MM.1S (cell line): ENCODE measurements around the gene QTRT2.
A peak's percentile ranks its signal among the peaks of the same experiment; 100 is the strongest.

Experiments used
- DNase-seq: peaks from one replicate; pipeline ENCODE4 v3.0.0-alpha.2; 2015
- H2AFZ ChIP-seq: fragments of 300-600 bp; sonication (generic); 2 replicates; pipeline ENCODE4 v1.6.0; 2016; ENCODE audit warnings: antibody characterized with exemption, low read length
- H3F3A ChIP-seq: fragments of 300-600 bp; sonication (generic); 2 replicates; pipeline ENCODE4 v1.6.1; 2016; ENCODE audit warnings: mild to moderate bottlenecking, antibody characterized with exemption, low read length, moderate library complexity, mixed read lengths; ENCODE audit not compliant: insufficient read depth
- H3K27ac ChIP-seq: fragments of 300-600 bp; sonication (generic); 2 replicates; pipeline ENCODE4 v1.5.1; 2016; ENCODE audit warnings: mild to moderate bottlenecking, low read length
- H3K27me3 ChIP-seq: fragments of 300-600 bp; sonication (generic); replicated peaks from 2 replicates; pipeline ENCODE4 v1.6.0; 2016; ENCODE audit warnings: low read length; ENCODE audit not compliant: insufficient read depth
- H3K36me3 ChIP-seq: fragments of 300-600 bp; sonication (generic); replicated peaks from 2 replicates; pipeline ENCODE4 v1.6.1; 2016; ENCODE audit warnings: mild to moderate bottlenecking, low read length, mixed read lengths; ENCODE audit not compliant: insufficient read depth
- H3K4me1 ChIP-seq: fragments of 300-600 bp; sonication (generic); 2 replicates; pipeline ENCODE4 v1.6.1; 2016; ENCODE audit warnings: low read length, mixed read lengths
- H3K4me2 ChIP-seq: fragments of 300-600 bp; sonication (generic); 2 replicates; pipeline ENCODE4 v1.6.0; 2016; ENCODE audit warnings: low read depth, low read length
- H3K4me3 ChIP-seq: fragments of 300-600 bp; sonication (generic); 2 replicates; pipeline ENCODE4 v1.5.1; 2016; ENCODE audit warnings: low read length, mixed read lengths
- H3K79me2 ChIP-seq: fragments of 300-600 bp; sonication (generic); 2 replicates; pipeline ENCODE4 v1.6.1; 2016; ENCODE audit warnings: mixed run types, low read length, mixed read lengths
- H3K9ac ChIP-seq: fragments of 300-600 bp; sonication (generic); 2 replicates; pipeline ENCODE4 v1.6.1; 2016; ENCODE audit warnings: low read length, mixed read lengths
- H3K9me2 ChIP-seq: fragments of 300-600 bp; sonication (generic); replicated peaks from 2 replicates; pipeline ENCODE4 v1.6.1; 2016; ENCODE audit warnings: mild to moderate bottlenecking, low read length, mixed read lengths; ENCODE audit not compliant: insufficient read depth
- H3K9me3 ChIP-seq: fragments of 300-600 bp; sonication (generic); replicated peaks from 2 replicates; pipeline ENCODE4 v1.6.1; 2016; ENCODE audit warnings: mild to moderate bottlenecking, low read length, mixed read lengths; ENCODE audit not compliant: insufficient read depth
- H4K20me1 ChIP-seq: fragments of 300-600 bp; sonication (generic); 2 replicates; pipeline ENCODE4 v1.6.1; 2016; ENCODE audit warnings: mild to moderate bottlenecking, low read length, moderate library complexity, mixed read lengths; ENCODE audit not compliant: insufficient read depth
- EZH2 ChIP-seq: fragments of 300-600 bp; sonication (generic); optimal IDR thresholded peaks from 2 replicates; pipeline ENCODE3; 2017; ENCODE audit warnings: low read depth, mild to moderate bottlenecking, antibody characterized with exemption, low read length, mixed read lengths
- EZH2phosphoT487 ChIP-seq: fragments of 300-600 bp; sonication (generic); IDR thresholded peaks from 2 replicates; pipeline ENCODE4 v1.6.1; 2018; ENCODE audit warnings: antibody characterized with exemption, low read length
- TF ChIP-seq, protein P1 (sequence below): fragments of 300-600 bp; sonication (generic); IDR thresholded peaks from 2 replicates; pipeline ENCODE4 v1.5.1; 2016; ENCODE audit warnings: antibody characterized with exemption, low read length, mixed read lengths

Gene QTRT2

DNA sequence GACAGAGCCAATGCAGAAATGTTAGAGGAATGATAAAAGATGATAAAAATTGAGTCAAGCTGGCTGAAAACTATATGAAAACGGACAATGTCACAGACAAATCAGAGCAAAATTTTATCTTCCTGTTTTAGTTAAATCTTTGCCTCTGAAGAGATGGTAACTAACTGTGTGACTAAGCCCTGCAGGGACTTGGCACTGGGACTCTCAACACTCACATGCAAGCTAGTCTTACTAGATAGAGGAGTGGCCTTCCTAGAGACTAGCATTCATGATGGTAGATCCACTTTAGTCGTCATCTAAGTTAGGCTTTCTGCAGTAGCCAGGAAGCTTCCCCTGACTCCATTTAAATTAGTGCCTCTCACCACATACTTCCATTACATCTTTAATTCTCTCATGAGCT is 4.3 kb upstream of the QTRT2 start:
- Histone ChIP-seq H3F3A (no peaks in the 10 kb centered on the region), H3K79me2 (peaks cover 6% of the 10 kb centered on the region), H3K27ac (no peak overlapping the region), H3K9ac (no peak overlapping the region), H3K4me2 (no peak overlapping the region), H3K9me2 (no peaks in the 10 kb centered on the region), H3K36me3 (no peaks in the 10 kb centered on the region), H3K9me3 (no peaks in the 10 kb centered on the region), H4K20me1 (no peaks in the 10 kb centered on the region), H3K27me3 (no peaks in the 10 kb centered on the region), H2AFZ (no peak overlapping the region), H3K4me1 (peaks cover 5% of the 10 kb centered on the region; the same call in 1 of the 2 replicates), H3K4me3 (no peak overlapping the region)
- DNase-seq: no peak
- TF ChIP-seq, protein P1, sequence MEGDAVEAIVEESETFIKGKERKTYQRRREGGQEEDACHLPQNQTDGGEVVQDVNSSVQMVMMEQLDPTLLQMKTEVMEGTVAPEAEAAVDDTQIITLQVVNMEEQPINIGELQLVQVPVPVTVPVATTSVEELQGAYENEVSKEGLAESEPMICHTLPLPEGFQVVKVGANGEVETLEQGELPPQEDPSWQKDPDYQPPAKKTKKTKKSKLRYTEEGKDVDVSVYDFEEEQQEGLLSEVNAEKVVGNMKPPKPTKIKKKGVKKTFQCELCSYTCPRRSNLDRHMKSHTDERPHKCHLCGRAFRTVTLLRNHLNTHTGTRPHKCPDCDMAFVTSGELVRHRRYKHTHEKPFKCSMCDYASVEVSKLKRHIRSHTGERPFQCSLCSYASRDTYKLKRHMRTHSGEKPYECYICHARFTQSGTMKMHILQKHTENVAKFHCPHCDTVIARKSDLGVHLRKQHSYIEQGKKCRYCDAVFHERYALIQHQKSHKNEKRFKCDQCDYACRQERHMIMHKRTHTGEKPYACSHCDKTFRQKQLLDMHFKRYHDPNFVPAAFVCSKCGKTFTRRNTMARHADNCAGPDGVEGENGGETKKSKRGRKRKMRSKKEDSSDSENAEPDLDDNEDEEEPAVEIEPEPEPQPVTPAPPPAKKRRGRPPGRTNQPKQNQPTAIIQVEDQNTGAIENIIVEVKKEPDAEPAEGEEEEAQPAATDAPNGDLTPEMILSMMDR: no peak
- TF ChIP-seq EZH2phosphoT487 (no peak), EZH2 (no peak)

DNA sequence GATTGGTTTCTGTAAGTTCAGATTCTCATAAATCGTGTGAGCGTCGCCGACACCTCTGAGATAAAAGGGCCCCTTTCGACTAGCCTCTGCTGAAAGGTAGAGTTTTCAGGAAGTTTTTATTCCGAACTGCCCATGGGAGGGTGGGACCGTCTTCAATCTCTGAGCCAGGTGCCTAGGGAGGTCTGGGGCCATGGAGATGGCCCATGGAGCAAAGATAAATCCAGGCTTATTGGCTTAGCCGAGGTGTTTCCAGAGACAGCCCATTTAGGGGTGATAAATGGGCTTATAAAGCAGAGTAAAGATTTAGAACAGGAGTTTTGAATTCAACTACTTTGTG is 442 bp downstream of the QTRT2 start:
- H3K36me3 ChIP-seq: no peaks in the 10 kb centered on the region
- peak overlapping the region; percentile 62 for H3K27ac ChIP-seq
- H2AFZ ChIP-seq: peak overlapping the region; percentile 75
- no peaks in the 10 kb centered on the region for H3K27me3 ChIP-seq
- H3K9me2 ChIP-seq: no peaks in the 10 kb centered on the region
- H3K9ac ChIP-seq: peak overlapping the region; percentile 79
- H3K4me1 ChIP-seq: peaks cover 12% of the 10 kb centered on the region
- H3K9me3 ChIP-seq: no peaks in the 10 kb centered on the region
- no peaks in the 10 kb centered on the region for H3F3A ChIP-seq
- H3K4me3 ChIP-seq: peak overlapping the region; percentile 86
- peaks cover 53% of the 10 kb centered on the region for H3K79me2 ChIP-seq
- H3K4me2 ChIP-seq: peak overlapping the region; percentile 58
- no peak for DNase-seq
- TF ChIP-seq EZH2: no peak
- no peaks in the 10 kb centered on the region for H4K20me1 ChIP-seq

DNA sequence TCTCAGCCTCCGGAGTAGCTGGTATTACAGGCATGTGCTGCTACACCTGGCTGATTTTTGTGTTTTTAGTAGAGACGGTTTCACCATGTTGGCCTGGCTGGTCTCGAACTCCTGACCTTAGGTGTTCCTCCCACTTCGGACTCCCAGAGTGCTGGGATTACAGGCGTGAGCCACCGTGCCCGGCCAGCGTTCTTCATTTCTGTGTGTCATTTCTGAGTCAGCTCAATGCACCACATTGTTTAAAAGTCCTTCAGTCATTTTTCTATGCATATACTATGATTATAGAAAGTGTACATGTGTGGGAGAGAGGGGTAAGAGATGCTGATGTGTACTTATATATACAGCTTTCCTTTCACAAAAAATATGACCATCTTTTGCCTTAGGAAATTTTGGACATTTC is 2.1 kb downstream of the QTRT2 start:
- no peak for DNase-seq
- Histone ChIP-seq H3K9ac (no peak overlapping the region), H3K79me2 (peaks cover 65% of the 10 kb centered on the region), H3K4me2 (no peak overlapping the region), H3K9me3 (no peaks in the 10 kb centered on the region), H3K36me3 (no peaks in the 10 kb centered on the region), H3K9me2 (no peaks in the 10 kb centered on the region), H3K4me3 (no peak overlapping the region), H3K27ac (no peak overlapping the region), H3K27me3 (no peaks in the 10 kb centered on the region), H3K4me1 (peaks cover 12% of the 10 kb centered on the region), H3F3A (no peaks in the 10 kb centered on the region), H2AFZ (no peak overlapping the region), H4K20me1 (no peaks in the 10 kb centered on the region)
- TF ChIP-seq, protein P1: no peak
- no peak for TF ChIP-seq EZH2phosphoT487
- no peak for TF ChIP-seq EZH2

DNA sequence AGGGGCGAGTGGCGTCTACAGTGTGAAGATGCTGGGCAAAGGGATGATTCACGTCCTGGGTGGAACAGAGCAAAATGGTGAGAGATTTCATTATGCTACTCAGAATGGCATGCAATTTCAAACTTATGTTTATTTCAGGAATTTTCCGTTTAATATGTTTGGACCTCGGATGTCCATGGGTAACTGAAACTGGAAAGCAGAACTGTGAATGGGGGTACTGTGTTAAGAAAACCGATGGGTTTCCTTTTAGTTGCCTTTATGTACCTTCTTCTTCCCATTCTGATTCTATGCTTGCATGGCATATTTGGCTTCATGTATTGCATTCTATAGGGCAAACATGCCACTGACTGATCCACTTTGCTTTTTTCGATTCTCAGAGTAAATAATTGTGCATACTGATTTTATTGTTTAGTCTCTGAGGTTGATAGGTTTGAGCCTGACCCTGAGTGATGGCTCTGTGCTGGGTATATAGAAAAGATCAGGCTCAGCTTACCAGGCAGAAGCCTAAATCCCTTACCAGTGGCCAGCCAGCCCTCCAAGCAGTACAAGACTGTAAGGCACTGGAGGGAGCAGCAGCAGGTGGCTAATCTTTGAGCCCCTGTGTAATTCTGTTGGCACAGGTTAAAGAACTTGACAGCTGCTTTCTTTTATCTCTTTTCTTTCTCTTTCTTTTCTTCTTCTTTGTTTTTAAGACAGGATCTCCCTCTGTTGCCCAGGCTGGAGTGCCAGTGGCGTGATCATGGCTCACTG is 4.5 kb downstream of the QTRT2 start:
- Histone ChIP-seq H3K4me2 (no peak overlapping the region), H4K20me1 (no peaks in the 10 kb centered on the region), H3K27ac (no peak overlapping the region), H3K4me3 (no peak overlapping the region), H3K79me2 (peaks cover 81% of the 10 kb centered on the region), H3K36me3 (no peaks in the 10 kb centered on the region), H3K4me1 (peaks cover 7% of the 10 kb centered on the region), H3K9ac (no peak overlapping the region), H3F3A (no peaks in the 10 kb centered on the region), H2AFZ (no peak overlapping the region), H3K9me3 (no peaks in the 10 kb centered on the region), H3K27me3 (no peaks in the 10 kb centered on the region), H3K9me2 (no peaks in the 10 kb centered on the region)
- DNase-seq: no peak
- TF ChIP-seq EZH2: no peak
- TF ChIP-seq EZH2phosphoT487: no peak
- TF ChIP-seq, protein P1: no peak
